Colon (tissue), 2 donors: ENCODE results near the gene OCLN.
"Not testable (repeated sequence)": the region's sequence is repeated elsewhere in the genome, so short reads cannot be mapped to it uniquely, and the experiment has no call there.

Experiments used
- FAIRE-seq: peaks from 2 replicates; lab custom pipeline; 2012; peaks lifted over from hg19 to GRCh38; lab: Jason Lieb, UNC
- donor health status: control.
- donor health status: control.

Gene OCLN

GRCh38 chr5:69492391-69492922, at the start of gene OCLN:
TSS of gene OCLN (plus strand) at chr5:69492790. CDS start at chr5:69504245, 11,455 bp downstream.
- FAIRE-seq: no peak

- no peak for FAIRE-seq
Measured at GRCh38 chr5:69444127-69444754, 48.3 kb upstream of the OCLN start.

- FAIRE-seq: no peak
Measured at GRCh38 chr5:69449511-69449910, 43.1 kb upstream of the OCLN start.

- FAIRE-seq: no peak
Measured at GRCh38 chr5:69450116-69450515, 42.5 kb upstream of the OCLN start.

- not testable (repeated sequence) for FAIRE-seq
Measured at GRCh38 chr5:69450527-69450926, 42.1 kb upstream of the OCLN start.

- FAIRE-seq: peak; percentile 55
Measured at GRCh38 chr5:69451941-69452647, 40.5 kb upstream of the OCLN start.

GRCh38 chr5:69453487-69453886, 39.1 kb upstream of the OCLN start:
- not testable (repeated sequence) for FAIRE-seq

GRCh38 chr5:69454460-69455249, 37.9 kb upstream of the OCLN start:
- no peak for FAIRE-seq

- not testable (repeated sequence) for FAIRE-seq
Measured at GRCh38 chr5:69455428-69455988, 37.1 kb upstream of the OCLN start.

GRCh38 chr5:69462170-69462569, 30.4 kb upstream of the OCLN start:
- no peak for FAIRE-seq

- FAIRE-seq: not testable (repeated sequence)
Measured at GRCh38 chr5:69466375-69466774, 26.2 kb upstream of the OCLN start.

GRCh38 chr5:69467442-69468225, 25.0 kb upstream of the OCLN start:
- no peak for FAIRE-seq

GRCh38 chr5:69468631-69469030, 24.0 kb upstream of the OCLN start:
- FAIRE-seq: no peak

GRCh38 chr5:69471516-69471915, 21.1 kb upstream of the OCLN start:
- not testable (repeated sequence) for FAIRE-seq

- not testable (repeated sequence) for FAIRE-seq
Measured at GRCh38 chr5:69472535-69473143, 20.0 kb upstream of the OCLN start.

- no peak for FAIRE-seq
Measured at GRCh38 chr5:69477170-69477569, 15.4 kb upstream of the OCLN start.

- not testable (repeated sequence) for FAIRE-seq
Measured at GRCh38 chr5:69478296-69478695, 14.3 kb upstream of the OCLN start.

- FAIRE-seq: no peak
Measured at GRCh38 chr5:69484891-69485290, 7.7 kb upstream of the OCLN start.

GRCh38 chr5:69485471-69485870, 7.1 kb upstream of the OCLN start:
- no peak for FAIRE-seq

- no peak for FAIRE-seq
Measured at GRCh38 chr5:69489246-69489645, 3.3 kb upstream of the OCLN start.

- FAIRE-seq: no peak
Measured at GRCh38 chr5:69491027-69491426, 1.6 kb upstream of the OCLN start.
